ENCODE data around the gene DGKH.

- TF ChIP-seq, protein P1, sequence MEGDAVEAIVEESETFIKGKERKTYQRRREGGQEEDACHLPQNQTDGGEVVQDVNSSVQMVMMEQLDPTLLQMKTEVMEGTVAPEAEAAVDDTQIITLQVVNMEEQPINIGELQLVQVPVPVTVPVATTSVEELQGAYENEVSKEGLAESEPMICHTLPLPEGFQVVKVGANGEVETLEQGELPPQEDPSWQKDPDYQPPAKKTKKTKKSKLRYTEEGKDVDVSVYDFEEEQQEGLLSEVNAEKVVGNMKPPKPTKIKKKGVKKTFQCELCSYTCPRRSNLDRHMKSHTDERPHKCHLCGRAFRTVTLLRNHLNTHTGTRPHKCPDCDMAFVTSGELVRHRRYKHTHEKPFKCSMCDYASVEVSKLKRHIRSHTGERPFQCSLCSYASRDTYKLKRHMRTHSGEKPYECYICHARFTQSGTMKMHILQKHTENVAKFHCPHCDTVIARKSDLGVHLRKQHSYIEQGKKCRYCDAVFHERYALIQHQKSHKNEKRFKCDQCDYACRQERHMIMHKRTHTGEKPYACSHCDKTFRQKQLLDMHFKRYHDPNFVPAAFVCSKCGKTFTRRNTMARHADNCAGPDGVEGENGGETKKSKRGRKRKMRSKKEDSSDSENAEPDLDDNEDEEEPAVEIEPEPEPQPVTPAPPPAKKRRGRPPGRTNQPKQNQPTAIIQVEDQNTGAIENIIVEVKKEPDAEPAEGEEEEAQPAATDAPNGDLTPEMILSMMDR (conservative IDR thresholded peaks at IDR 0.05 in 1 of 2, IDR thresholded peaks at IDR 0.05 in 1 of 2; ENCODE audit: low read depth in 1 of 2, low read length in 2 of 2): no peak
- no peak for TF ChIP-seq EZH2 (IDR thresholded peaks at IDR 0.05; ENCODE audit: low read length, missing control alignments)
Measured at GRCh38 chr13:42055500-42056085, 7.1 kb downstream of the DGKH start.

Measured in fibroblast of lung (primary cell).